WTC11 (cell line): ENCODE results near the gene NDRG3. TPM values are rescaled to one million over a fixed set of nuclear protein-coding genes. Genes with fewer than 3 reads are reported as not detected.

Experiments used
- CBFB ChIP-seq: sonication (generic); formaldehyde crosslinking; IDR thresholded peaks from 2 replicates; pipeline ENCODE4 v1.8.1; 2022; ENCODE audit warnings: mild to moderate bottlenecking, low read depth, missing genetic modification reagents
- ETV6 ChIP-seq: sonication (generic); formaldehyde crosslinking; IDR thresholded peaks from 2 replicates; pipeline ENCODE4 v1.8.1; 2022; ENCODE audit warnings: mild to moderate bottlenecking, missing genetic modification reagents
- FOXK1 ChIP-seq: sonication (generic); formaldehyde crosslinking; IDR thresholded peaks from 2 replicates; pipeline ENCODE4 v1.8.0; 2022; ENCODE audit warnings: mild to moderate bottlenecking, moderate library complexity, missing genetic modification reagents
- FOXP1 ChIP-seq: sonication (generic); formaldehyde crosslinking; IDR thresholded peaks from 2 replicates; pipeline ENCODE4 v1.8.0; 2022; ENCODE audit warnings: missing genetic modification reagents, mild to moderate bottlenecking, moderate library complexity, borderline replicate concordance
- MYBL2 ChIP-seq: sonication (generic); formaldehyde crosslinking; IDR thresholded peaks from 2 replicates; pipeline ENCODE4 v1.8.1; 2023; ENCODE audit warnings: mild to moderate bottlenecking, moderate library complexity, missing genetic modification reagents
- NFE2L1 ChIP-seq: sonication (generic); formaldehyde crosslinking; IDR thresholded peaks from 2 replicates; pipeline ENCODE4 v1.8.1; 2023; ENCODE audit warnings: missing genetic modification reagents
- RELA ChIP-seq: sonication (generic); formaldehyde crosslinking; IDR thresholded peaks from 2 replicates; pipeline ENCODE4 v1.8.1; 2022; ENCODE audit warnings: missing genetic modification reagents, mild to moderate bottlenecking, borderline replicate concordance
- SMAD3 ChIP-seq: sonication (generic); formaldehyde crosslinking; IDR thresholded peaks from 2 replicates; pipeline ENCODE4 v1.8.0; 2022; ENCODE audit warnings: missing genetic modification reagents, mild to moderate bottlenecking, borderline replicate concordance
- SP1 ChIP-seq: sonication (generic); formaldehyde crosslinking; conservative IDR thresholded peaks from 2 replicates; pipeline ENCODE4 v1.8.1; 2022; ENCODE audit warnings: missing genetic modification reagents
- TEAD1 ChIP-seq: sonication (generic); formaldehyde crosslinking; IDR thresholded peaks from 2 replicates; pipeline ENCODE4 v1.8.0; 2022; ENCODE audit warnings: mild to moderate bottlenecking, missing genetic modification reagents
- TEAD4 ChIP-seq: sonication (generic); formaldehyde crosslinking; IDR thresholded peaks from 2 replicates; pipeline ENCODE4 v1.8.0; 2022; ENCODE audit warnings: mild to moderate bottlenecking, missing genetic modification reagents
- ZBTB21 ChIP-seq: sonication (generic); formaldehyde crosslinking; IDR thresholded peaks from 2 replicates; pipeline ENCODE4 v1.8.1; 2023; ENCODE audit warnings: mild to moderate bottlenecking, missing genetic modification reagents, borderline replicate concordance
- ZNF121 ChIP-seq: sonication (generic); formaldehyde crosslinking; IDR thresholded peaks from 2 replicates; pipeline ENCODE4 v1.8.0; 2023; ENCODE audit warnings: missing genetic modification reagents
- ZNF232 ChIP-seq: sonication (generic); formaldehyde crosslinking; IDR thresholded peaks from 2 replicates; pipeline ENCODE4 v1.8.0; 2022; ENCODE audit warnings: mild to moderate bottlenecking, missing genetic modification reagents
- ZNF423 ChIP-seq: fragments of 250-450 bp; sonication (Bioruptor Pico); IDR thresholded peaks from 2 replicates; pipeline ENCODE4 v2.1.2; 2022; ENCODE audit warnings: mild to moderate bottlenecking, moderate library complexity
- total RNA-seq: library from RNA; stranded (reverse); gene quantifications from 3 replicates; pipeline ENCODE4 v1.2.3, GENCODE V29; 2021
- TF ChIP-seq, protein P1 (sequence below): sonication (generic); formaldehyde crosslinking; IDR thresholded peaks from 2 replicates; pipeline ENCODE4 v1.8.1; 2023; ENCODE audit warnings: mild to moderate bottlenecking, missing genetic modification reagents, moderate library complexity
- TF ChIP-seq, protein P2 (sequence below): sonication (generic); formaldehyde crosslinking; IDR thresholded peaks from 2 replicates; pipeline ENCODE4 v1.8.0; 2022; ENCODE audit warnings: mild to moderate bottlenecking, missing genetic modification reagents
- TF ChIP-seq, protein P3 (sequence below): sonication (generic); formaldehyde crosslinking; IDR thresholded peaks from 2 replicates; pipeline ENCODE4 v1.8.0; 2022; ENCODE audit warnings: mild to moderate bottlenecking, missing genetic modification reagents
- TF ChIP-seq, protein P4 (sequence below): sonication (generic); formaldehyde crosslinking; IDR thresholded peaks from 2 replicates; pipeline ENCODE4 v1.8.1; 2023; ENCODE audit warnings: mild to moderate bottlenecking, moderate library complexity, missing genetic modification reagents
- TF ChIP-seq, protein P5 (sequence below): sonication (generic); formaldehyde crosslinking; IDR thresholded peaks from 2 replicates; pipeline ENCODE4 v1.8.0; 2022; ENCODE audit warnings: missing genetic modification reagents
- TF ChIP-seq, protein P6 (sequence below): sonication (generic); formaldehyde crosslinking; IDR thresholded peaks from 2 replicates; pipeline ENCODE4 v1.8.0; 2022; ENCODE audit warnings: mild to moderate bottlenecking, missing genetic modification reagents
- TF ChIP-seq, protein P7 (sequence below): fragments of 250-450 bp; sonication (Bioruptor Pico); IDR thresholded peaks from 2 replicates; pipeline ENCODE4 v1.9.0; 2021; ENCODE audit warnings: mild to moderate bottlenecking
- TF ChIP-seq, protein P8 (sequence below): sonication (generic); formaldehyde crosslinking; IDR thresholded peaks from 2 replicates; pipeline ENCODE4 v1.8.1; 2023; ENCODE audit warnings: mild to moderate bottlenecking, missing genetic modification reagents
- TF ChIP-seq, protein P9 (sequence below): sonication (generic); formaldehyde crosslinking; IDR thresholded peaks from 2 replicates; pipeline ENCODE4 v1.8.1; 2022; ENCODE audit warnings: mild to moderate bottlenecking, moderate library complexity, missing genetic modification reagents
- TF ChIP-seq, protein P10 (sequence below): sonication (generic); formaldehyde crosslinking; IDR thresholded peaks from 2 replicates; pipeline ENCODE4 v1.8.0; 2022; ENCODE audit warnings: mild to moderate bottlenecking, missing genetic modification reagents

The NDRG3 gene
- total RNA-seq, 1 experiment from 2014 or later, result 27.0 TPM

DNA sequence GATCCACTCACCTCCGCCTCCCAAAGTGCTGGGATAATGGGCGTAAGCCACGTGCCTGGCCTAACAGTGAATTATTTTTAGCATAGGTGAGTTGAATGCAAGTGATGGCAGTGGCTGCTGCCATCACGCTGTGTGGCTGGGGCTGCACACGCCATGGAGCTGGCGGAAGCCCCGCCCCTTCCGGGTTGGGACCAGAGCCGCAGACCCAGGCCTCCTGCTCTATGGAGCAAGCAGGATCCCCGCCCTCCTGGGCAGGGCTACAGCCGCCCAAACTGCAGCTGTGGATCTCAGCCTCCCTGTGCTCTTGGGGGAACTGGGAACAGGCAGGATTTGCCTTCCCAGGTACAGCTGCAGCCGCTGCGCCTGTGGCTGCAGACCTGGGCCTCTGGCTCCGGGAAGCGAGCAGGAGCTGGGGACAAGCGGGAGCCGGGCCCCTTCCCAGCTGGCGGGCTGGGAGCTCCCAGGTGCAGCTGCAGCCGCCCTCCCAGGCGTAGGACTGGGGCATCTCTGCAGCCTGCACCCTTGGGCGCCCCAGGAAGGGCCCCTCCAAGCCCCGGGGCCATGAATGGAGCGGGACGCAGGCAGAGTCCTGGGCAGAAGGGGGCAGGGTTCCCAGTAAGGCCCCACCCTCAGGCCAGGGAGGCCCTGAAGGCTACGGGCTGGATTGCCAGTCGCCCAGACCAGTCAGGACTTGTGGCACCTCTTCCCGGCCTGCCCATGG is 69.0 kb downstream of the NDRG3 start (continued):
- TF ChIP-seq, protein P1, sequence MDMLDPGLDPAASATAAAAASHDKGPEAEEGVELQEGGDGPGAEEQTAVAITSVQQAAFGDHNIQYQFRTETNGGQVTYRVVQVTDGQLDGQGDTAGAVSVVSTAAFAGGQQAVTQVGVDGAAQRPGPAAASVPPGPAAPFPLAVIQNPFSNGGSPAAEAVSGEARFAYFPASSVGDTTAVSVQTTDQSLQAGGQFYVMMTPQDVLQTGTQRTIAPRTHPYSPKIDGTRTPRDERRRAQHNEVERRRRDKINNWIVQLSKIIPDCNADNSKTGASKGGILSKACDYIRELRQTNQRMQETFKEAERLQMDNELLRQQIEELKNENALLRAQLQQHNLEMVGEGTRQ (CRISPR knock-in tag), result peak; percentile 69
- TF ChIP-seq SMAD3 (CRISPR knock-in tag) (peak; percentile 34; the same call in 1 of the 2 replicates), TEAD4 (CRISPR knock-in tag) (no peak), MYBL2 (CRISPR knock-in tag) (0 out of 2 replicates have a peak, but pooled peaks have one; percentile 18), RELA (CRISPR knock-in tag) (no peak), ZNF121 (0 out of 2 replicates have a peak, but pooled peaks have one; percentile 44), CBFB (CRISPR knock-in tag) (0 out of 2 replicates have a peak, but pooled peaks have one; percentile 24), ZNF232 (CRISPR knock-in tag) (peak; percentile 48; the same call in 1 of the 2 replicates), FOXP1 (CRISPR knock-in tag) (peak; percentile 51), ZBTB21 (CRISPR knock-in tag) (no peak; the same call in 1 of the 2 replicates), ZNF423 (CRISPR knock-in tag) (peak; percentile 82), ETV6 (CRISPR knock-in tag) (peak; percentile 72; the same call in 1 of the 2 replicates), NFE2L1 (CRISPR knock-in tag) (0 out of 2 replicates have a peak, but pooled peaks have one; percentile 12), TEAD1 (peak; percentile 63; the same call in 1 of the 2 replicates), FOXK1 (CRISPR knock-in tag) (peak; percentile 74), SP1 (CRISPR knock-in tag) (peak; percentile 68)
- TF ChIP-seq, protein P2, sequence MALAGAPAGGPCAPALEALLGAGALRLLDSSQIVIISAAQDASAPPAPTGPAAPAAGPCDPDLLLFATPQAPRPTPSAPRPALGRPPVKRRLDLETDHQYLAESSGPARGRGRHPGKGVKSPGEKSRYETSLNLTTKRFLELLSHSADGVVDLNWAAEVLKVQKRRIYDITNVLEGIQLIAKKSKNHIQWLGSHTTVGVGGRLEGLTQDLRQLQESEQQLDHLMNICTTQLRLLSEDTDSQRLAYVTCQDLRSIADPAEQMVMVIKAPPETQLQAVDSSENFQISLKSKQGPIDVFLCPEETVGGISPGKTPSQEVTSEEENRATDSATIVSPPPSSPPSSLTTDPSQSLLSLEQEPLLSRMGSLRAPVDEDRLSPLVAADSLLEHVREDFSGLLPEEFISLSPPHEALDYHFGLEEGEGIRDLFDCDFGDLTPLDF (CRISPR knock-in tag), result 0 out of 2 replicates have a peak, but pooled peaks have one; percentile 24
- TF ChIP-seq, protein P3, sequence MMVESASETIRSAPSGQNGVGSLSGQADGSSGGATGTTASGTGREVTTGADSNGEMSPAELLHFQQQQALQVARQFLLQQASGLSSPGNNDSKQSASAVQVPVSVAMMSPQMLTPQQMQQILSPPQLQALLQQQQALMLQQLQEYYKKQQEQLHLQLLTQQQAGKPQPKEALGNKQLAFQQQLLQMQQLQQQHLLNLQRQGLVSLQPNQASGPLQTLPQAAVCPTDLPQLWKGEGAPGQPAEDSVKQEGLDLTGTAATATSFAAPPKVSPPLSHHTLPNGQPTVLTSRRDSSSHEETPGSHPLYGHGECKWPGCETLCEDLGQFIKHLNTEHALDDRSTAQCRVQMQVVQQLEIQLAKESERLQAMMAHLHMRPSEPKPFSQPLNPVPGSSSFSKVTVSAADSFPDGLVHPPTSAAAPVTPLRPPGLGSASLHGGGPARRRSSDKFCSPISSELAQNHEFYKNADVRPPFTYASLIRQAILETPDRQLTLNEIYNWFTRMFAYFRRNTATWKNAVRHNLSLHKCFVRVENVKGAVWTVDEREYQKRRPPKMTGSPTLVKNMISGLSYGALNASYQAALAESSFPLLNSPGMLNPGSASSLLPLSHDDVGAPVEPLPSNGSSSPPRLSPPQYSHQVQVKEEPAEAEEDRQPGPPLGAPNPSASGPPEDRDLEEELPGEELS, result 0 out of 2 replicates have a peak, but pooled peaks have one; percentile 24
- TF ChIP-seq, protein P4, sequence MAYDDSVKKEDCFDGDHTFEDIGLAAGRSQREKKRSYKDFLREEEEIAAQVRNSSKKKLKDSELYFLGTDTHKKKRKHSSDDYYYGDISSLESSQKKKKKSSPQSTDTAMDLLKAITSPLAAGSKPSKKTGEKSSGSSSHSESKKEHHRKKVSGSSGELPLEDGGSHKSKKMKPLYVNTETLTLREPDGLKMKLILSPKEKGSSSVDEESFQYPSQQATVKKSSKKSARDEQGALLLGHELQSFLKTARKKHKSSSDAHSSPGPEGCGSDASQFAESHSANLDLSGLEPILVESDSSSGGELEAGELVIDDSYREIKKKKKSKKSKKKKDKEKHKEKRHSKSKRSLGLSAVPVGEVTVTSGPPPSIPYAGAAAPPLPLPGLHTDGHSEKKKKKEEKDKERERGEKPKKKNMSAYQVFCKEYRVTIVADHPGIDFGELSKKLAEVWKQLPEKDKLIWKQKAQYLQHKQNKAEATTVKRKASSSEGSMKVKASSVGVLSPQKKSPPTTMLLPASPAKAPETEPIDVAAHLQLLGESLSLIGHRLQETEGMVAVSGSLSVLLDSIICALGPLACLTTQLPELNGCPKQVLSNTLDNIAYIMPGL (CRISPR knock-in tag), result peak; percentile 86
- TF ChIP-seq, protein P5, sequence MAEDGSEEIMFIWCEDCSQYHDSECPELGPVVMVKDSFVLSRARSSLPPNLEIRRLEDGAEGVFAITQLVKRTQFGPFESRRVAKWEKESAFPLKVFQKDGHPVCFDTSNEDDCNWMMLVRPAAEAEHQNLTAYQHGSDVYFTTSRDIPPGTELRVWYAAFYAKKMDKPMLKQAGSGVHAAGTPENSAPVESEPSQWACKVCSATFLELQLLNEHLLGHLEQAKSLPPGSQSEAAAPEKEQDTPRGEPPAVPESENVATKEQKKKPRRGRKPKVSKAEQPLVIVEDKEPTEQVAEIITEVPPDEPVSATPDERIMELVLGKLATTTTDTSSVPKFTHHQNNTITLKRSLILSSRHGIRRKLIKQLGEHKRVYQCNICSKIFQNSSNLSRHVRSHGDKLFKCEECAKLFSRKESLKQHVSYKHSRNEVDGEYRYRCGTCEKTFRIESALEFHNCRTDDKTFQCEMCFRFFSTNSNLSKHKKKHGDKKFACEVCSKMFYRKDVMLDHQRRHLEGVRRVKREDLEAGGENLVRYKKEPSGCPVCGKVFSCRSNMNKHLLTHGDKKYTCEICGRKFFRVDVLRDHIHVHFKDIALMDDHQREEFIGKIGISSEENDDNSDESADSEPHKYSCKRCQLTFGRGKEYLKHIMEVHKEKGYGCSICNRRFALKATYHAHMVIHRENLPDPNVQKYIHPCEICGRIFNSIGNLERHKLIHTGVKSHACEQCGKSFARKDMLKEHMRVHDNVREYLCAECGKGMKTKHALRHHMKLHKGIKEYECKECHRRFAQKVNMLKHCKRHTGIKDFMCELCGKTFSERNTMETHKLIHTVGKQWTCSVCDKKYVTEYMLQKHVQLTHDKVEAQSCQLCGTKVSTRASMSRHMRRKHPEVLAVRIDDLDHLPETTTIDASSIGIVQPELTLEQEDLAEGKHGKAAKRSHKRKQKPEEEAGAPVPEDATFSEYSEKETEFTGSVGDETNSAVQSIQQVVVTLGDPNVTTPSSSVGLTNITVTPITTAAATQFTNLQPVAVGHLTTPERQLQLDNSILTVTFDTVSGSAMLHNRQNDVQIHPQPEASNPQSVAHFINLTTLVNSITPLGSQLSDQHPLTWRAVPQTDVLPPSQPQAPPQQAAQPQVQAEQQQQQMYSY (CRISPR knock-in tag), result no peak
- TF ChIP-seq, protein P6, sequence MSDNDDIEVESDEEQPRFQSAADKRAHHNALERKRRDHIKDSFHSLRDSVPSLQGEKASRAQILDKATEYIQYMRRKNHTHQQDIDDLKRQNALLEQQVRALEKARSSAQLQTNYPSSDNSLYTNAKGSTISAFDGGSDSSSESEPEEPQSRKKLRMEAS (CRISPR knock-in tag), result peak; percentile 89
- TF ChIP-seq, protein P7, sequence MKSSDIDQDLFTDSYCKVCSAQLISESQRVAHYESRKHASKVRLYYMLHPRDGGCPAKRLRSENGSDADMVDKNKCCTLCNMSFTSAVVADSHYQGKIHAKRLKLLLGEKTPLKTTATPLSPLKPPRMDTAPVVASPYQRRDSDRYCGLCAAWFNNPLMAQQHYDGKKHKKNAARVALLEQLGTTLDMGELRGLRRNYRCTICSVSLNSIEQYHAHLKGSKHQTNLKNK (CRISPR knock-in tag), result 0 out of 2 replicates have a peak, but pooled peaks have one; percentile 42
- TF ChIP-seq, protein P8, sequence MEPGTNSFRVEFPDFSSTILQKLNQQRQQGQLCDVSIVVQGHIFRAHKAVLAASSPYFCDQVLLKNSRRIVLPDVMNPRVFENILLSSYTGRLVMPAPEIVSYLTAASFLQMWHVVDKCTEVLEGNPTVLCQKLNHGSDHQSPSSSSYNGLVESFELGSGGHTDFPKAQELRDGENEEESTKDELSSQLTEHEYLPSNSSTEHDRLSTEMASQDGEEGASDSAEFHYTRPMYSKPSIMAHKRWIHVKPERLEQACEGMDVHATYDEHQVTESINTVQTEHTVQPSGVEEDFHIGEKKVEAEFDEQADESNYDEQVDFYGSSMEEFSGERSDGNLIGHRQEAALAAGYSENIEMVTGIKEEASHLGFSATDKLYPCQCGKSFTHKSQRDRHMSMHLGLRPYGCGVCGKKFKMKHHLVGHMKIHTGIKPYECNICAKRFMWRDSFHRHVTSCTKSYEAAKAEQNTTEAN (CRISPR knock-in tag), result 0 out of 2 replicates have a peak, but pooled peaks have one; percentile 43
- TF ChIP-seq, protein P9, sequence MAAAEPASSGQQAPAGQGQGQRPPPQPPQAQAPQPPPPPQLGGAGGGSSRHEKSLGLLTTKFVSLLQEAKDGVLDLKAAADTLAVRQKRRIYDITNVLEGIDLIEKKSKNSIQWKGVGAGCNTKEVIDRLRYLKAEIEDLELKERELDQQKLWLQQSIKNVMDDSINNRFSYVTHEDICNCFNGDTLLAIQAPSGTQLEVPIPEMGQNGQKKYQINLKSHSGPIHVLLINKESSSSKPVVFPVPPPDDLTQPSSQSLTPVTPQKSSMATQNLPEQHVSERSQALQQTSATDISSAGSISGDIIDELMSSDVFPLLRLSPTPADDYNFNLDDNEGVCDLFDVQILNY, result peak; percentile 31; the same call in 1 of the 2 replicates
- TF ChIP-seq, protein P10, sequence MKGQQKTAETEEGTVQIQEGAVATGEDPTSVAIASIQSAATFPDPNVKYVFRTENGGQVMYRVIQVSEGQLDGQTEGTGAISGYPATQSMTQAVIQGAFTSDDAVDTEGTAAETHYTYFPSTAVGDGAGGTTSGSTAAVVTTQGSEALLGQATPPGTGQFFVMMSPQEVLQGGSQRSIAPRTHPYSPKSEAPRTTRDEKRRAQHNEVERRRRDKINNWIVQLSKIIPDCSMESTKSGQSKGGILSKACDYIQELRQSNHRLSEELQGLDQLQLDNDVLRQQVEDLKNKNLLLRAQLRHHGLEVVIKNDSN, result peak; percentile 81
